PFSK-1 (cell line): Measurements from ENCODE around the gene CENPM.

Source experiments
- POLR2AphosphoS5 ChIP-seq: IDR thresholded peaks from 2 replicates; pipeline ENCODE4 v1.6.1; 2012; ENCODE audit warnings: low read depth, mild to moderate bottlenecking, control low read depth, low read length, moderate library complexity
- TAF1 ChIP-seq: IDR thresholded peaks from 2 replicates; pipeline ENCODE4 v1.6.1; 2012; ENCODE audit warnings: low read length, control low read depth, borderline replicate concordance; ENCODE audit not compliant: insufficient read depth

DNA sequence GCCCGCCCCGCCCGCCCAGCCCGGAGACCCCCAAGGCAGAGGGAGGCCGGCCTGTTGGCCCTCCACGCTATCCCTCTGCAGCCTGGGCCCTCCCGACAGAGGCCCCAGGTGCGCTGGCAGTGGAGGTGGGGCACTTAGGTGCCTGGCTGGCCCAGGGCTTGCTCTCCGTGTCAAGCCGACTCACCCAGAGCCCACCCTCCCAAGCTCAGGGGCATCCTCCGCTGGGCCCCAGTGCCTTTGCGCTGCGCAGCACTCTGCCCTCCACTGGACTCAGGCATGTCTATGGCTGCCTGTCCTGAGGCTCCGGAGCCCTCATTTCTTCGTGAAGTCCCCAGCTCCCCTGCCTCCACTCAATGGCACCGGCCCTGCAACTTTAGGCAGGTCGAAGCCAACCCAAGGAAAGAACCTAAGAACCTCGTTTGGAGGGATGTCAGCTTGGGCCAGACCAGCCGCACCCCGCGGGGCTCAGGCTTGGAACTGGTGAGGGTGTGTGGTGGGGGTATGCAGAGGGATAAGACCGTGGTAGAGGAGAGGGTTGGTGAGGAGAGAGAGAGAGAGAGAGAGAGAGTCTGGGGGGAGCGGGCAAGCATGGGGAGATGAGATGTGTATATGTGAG, 11.1 kb upstream of the CENPM start:
- TF ChIP-seq TAF1 (no peak), POLR2AphosphoS5 (no peak)
